ENCODE measurements around the gene FMO5. TPM values are rescaled to one million over a fixed set of nuclear protein-coding genes. Genes with fewer than 3 reads are reported as not detected.

Gene FMO5
- total and polyA plus RNA-seq, 4 donors: 36.0 to 152 (median 99.1) TPM

GRCh38 chr1:147185432-147185831, 39.7 kb downstream of the FMO5 start:
- Histone ChIP-seq H3K36me3 (ENCODE audit: control insufficient read depth in 4 of 4, insufficient read depth in 3 of 4, low read depth in 1 of 4, low read length in 3 of 4) (peaks cover 4 to 31% (median 13%) of the 10 kb centered on the region in 4 donors), H3K4me1 (ENCODE audit: control insufficient read depth in 4 of 4, insufficient read depth in 4 of 4, low read length in 3 of 4) (peaks cover 0 to 1% (median 0%) of the 10 kb centered on the region in 4 donors), H3K27me3 (ENCODE audit: control insufficient read depth in 4 of 4, insufficient read depth in 4 of 4, low read length in 3 of 4) (no peaks in the 10 kb centered on the region), H3K9me3 (ENCODE audit: control insufficient read depth in 4 of 4, low read length in 3 of 4) (no peaks in the 10 kb centered on the region), H3K9ac (ENCODE audit: low read depth in 1 of 2, low read length in 2 of 2) (no peak overlapping the region), H3K4me3 (ENCODE audit: low read depth in 1 of 3, low read length in 3 of 3) (no peak overlapping the region), H3K27ac (ENCODE audit: low read depth in 1 of 2, low read length in 2 of 2) (no peak overlapping the region)
- 88% methylated on average over 2 of the region's 2 CpGs for WGBS
- no peak for DNase-seq (ENCODE audit: low spot score)
- TF ChIP-seq, protein P1, sequence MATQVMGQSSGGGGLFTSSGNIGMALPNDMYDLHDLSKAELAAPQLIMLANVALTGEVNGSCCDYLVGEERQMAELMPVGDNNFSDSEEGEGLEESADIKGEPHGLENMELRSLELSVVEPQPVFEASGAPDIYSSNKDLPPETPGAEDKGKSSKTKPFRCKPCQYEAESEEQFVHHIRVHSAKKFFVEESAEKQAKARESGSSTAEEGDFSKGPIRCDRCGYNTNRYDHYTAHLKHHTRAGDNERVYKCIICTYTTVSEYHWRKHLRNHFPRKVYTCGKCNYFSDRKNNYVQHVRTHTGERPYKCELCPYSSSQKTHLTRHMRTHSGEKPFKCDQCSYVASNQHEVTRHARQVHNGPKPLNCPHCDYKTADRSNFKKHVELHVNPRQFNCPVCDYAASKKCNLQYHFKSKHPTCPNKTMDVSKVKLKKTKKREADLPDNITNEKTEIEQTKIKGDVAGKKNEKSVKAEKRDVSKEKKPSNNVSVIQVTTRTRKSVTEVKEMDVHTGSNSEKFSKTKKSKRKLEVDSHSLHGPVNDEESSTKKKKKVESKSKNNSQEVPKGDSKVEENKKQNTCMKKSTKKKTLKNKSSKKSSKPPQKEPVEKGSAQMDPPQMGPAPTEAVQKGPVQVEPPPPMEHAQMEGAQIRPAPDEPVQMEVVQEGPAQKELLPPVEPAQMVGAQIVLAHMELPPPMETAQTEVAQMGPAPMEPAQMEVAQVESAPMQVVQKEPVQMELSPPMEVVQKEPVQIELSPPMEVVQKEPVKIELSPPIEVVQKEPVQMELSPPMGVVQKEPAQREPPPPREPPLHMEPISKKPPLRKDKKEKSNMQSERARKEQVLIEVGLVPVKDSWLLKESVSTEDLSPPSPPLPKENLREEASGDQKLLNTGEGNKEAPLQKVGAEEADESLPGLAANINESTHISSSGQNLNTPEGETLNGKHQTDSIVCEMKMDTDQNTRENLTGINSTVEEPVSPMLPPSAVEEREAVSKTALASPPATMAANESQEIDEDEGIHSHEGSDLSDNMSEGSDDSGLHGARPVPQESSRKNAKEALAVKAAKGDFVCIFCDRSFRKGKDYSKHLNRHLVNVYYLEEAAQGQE (IDR thresholded peaks at IDR 0.05): no peak
- TF ChIP-seq ZBTB33 (IDR thresholded peaks at IDR 0.05) (no peak), HNF4A (conservative IDR thresholded peaks at IDR 0.05) (no peak), ATF3 (IDR thresholded peaks at IDR 0.05) (no peak), TAF1 (conservative IDR thresholded peaks at IDR 0.05) (no peak), HNF4G (IDR thresholded peaks at IDR 0.05) (no peak), YY1 (IDR thresholded peaks at IDR 0.05) (no peak), RAD21 (IDR thresholded peaks at IDR 0.05) (no peak), EGR1 (IDR thresholded peaks at IDR 0.05; ENCODE audit: low read depth in 2 of 2) (no peak), FOXA2 (IDR thresholded peaks at IDR 0.05) (no peak), GABPA (IDR thresholded peaks at IDR 0.05 in 1 of 2, conservative IDR thresholded peaks at IDR 0.05 in 1 of 2) (no peak), SP1 (IDR thresholded peaks at IDR 0.05) (no peak)
- TF ChIP-seq, protein P2, sequence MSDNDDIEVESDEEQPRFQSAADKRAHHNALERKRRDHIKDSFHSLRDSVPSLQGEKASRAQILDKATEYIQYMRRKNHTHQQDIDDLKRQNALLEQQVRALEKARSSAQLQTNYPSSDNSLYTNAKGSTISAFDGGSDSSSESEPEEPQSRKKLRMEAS (IDR thresholded peaks at IDR 0.05): no peak
- TF ChIP-seq, protein P3, sequence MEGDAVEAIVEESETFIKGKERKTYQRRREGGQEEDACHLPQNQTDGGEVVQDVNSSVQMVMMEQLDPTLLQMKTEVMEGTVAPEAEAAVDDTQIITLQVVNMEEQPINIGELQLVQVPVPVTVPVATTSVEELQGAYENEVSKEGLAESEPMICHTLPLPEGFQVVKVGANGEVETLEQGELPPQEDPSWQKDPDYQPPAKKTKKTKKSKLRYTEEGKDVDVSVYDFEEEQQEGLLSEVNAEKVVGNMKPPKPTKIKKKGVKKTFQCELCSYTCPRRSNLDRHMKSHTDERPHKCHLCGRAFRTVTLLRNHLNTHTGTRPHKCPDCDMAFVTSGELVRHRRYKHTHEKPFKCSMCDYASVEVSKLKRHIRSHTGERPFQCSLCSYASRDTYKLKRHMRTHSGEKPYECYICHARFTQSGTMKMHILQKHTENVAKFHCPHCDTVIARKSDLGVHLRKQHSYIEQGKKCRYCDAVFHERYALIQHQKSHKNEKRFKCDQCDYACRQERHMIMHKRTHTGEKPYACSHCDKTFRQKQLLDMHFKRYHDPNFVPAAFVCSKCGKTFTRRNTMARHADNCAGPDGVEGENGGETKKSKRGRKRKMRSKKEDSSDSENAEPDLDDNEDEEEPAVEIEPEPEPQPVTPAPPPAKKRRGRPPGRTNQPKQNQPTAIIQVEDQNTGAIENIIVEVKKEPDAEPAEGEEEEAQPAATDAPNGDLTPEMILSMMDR (IDR thresholded peaks at IDR 0.05; ENCODE audit: low read depth, low read length, missing input control): no peak

All from liver (tissue), 9 donors.